ENCODE measurements around the gene RAE1.

Gene RAE1

GRCh38 chr20:57404419-57405072, 53.5 kb downstream of the RAE1 start:
- Histone ChIP-seq H4K20me1 (ENCODE audit: insufficient read depth, low read length) (peaks cover 83% of the 10 kb centered on the region), H3K9ac (ENCODE audit: low read length) (no peak overlapping the region), H3K9me2 (replicated peaks; ENCODE audit: insufficient read depth, low read length) (no peaks in the 10 kb centered on the region), H3F3A (ENCODE audit: insufficient read depth, low read length) (peaks cover 45% of the 10 kb centered on the region), H3K27me3 (replicated peaks; ENCODE audit: insufficient read depth, low read length) (no peaks in the 10 kb centered on the region), H3K79me2 (ENCODE audit: low read length) (peaks cover 86% of the 10 kb centered on the region), H3K9me3 (replicated peaks; ENCODE audit: insufficient read depth, low read length) (no peaks in the 10 kb centered on the region), H3K4me2 (ENCODE audit: low read depth, low read length) (no peak overlapping the region), H3K4me1 (ENCODE audit: low read length) (peaks cover 12% of the 10 kb centered on the region), H3K36me3 (replicated peaks; ENCODE audit: insufficient read depth, low read length) (peaks cover 47% of the 10 kb centered on the region), H2AFZ (ENCODE audit: low read length) (no peak overlapping the region), H3K4me3 (ENCODE audit: low read length) (no peak overlapping the region), H3K27ac (ENCODE audit: low read length) (no peak overlapping the region)
- no peak for TF ChIP-seq EZH2phosphoT487 (IDR thresholded peaks at IDR 0.05; ENCODE audit: low read length)
- TF ChIP-seq CTCF (IDR thresholded peaks at IDR 0.05; ENCODE audit: low read length), result no peak
- no peak for TF ChIP-seq EZH2 (optimal IDR thresholded peaks at IDR 0.05; ENCODE audit: low read depth, low read length)
- DNase-seq, result no peak

DNA sequence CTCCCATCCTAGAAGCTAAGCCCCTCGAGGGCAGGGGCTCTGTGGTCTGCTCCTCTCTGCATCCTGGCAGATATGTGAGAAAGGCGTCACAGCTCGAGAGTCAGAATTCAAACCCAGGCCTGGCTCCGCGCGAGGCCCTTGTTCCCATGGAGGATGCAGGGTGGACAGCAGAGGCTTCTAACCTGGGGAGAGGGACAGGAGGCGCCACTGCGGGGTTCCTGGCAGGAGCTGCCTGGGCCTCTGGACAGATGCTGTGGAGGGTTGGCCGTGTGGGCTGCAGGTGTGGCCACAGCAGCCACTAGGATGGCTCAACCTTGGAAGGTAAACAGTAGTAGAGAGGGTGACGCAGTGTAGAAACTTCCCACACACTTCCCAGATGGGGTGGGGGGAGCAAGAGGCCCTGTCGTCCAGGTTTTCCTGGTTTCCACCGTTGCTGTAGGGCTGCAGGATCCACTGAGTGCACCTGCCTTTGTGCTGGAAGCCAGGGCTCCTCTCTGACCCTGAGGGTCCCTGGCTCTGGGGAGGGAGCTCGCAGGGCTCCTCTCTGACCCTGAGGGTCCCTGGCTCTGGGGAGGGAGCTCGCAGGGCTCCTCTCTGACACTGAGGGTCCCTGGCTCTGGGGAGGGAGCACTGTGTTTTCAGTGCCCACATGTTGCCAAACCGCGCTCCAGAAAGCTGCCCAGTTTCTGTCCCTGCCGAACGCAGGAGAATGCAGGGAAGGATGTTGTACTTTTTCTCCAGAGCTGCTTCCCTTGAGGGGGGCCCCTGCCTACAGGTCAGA, 54.4 kb downstream of the RAE1 start:
- Histone ChIP-seq H4K20me1 (ENCODE audit: insufficient read depth, low read length) (peaks cover 74% of the 10 kb centered on the region), H3K4me3 (ENCODE audit: low read length) (no peak overlapping the region), H3K36me3 (replicated peaks; ENCODE audit: insufficient read depth, low read length) (peaks cover 46% of the 10 kb centered on the region), H3K9me3 (replicated peaks; ENCODE audit: insufficient read depth, low read length) (no peaks in the 10 kb centered on the region), H3K4me2 (ENCODE audit: low read depth, low read length) (no peak overlapping the region), H3K9ac (ENCODE audit: low read length) (no peak overlapping the region), H2AFZ (ENCODE audit: low read length) (no peak overlapping the region), H3F3A (ENCODE audit: insufficient read depth, low read length) (peaks cover 48% of the 10 kb centered on the region), H3K9me2 (replicated peaks; ENCODE audit: insufficient read depth, low read length) (no peaks in the 10 kb centered on the region), H3K4me1 (ENCODE audit: low read length) (peaks cover 3% of the 10 kb centered on the region; the same call in 1 of the 2 replicates), H3K27me3 (replicated peaks; ENCODE audit: insufficient read depth, low read length) (no peaks in the 10 kb centered on the region), H3K79me2 (ENCODE audit: low read length) (peaks cover 77% of the 10 kb centered on the region), H3K27ac (ENCODE audit: low read length) (no peak overlapping the region)
- no peak for DNase-seq
- TF ChIP-seq EZH2phosphoT487 (IDR thresholded peaks at IDR 0.05; ENCODE audit: low read length) (no peak), EZH2 (optimal IDR thresholded peaks at IDR 0.05; ENCODE audit: low read depth, low read length) (no peak), CTCF (IDR thresholded peaks at IDR 0.05; ENCODE audit: low read length) (no peak)

DNA sequence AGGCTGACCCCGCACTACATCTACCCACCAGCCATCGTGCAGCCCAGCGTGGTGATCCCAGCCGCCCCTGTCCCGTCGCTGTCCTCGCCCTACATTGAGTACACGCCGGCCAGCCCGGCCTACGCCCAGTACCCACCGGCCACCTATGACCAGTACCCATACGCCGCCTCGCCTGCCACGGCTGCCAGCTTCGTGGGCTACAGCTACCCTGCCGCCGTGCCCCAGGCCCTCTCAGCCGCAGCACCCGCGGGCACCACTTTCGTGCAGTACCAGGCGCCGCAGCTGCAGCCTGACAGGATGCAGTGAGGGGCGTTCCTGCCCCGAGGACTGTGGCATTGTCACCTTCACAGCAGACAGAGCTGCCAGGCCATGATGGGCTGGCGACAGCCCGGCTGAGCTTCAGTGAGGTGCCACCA, 56.5 kb downstream of the RAE1 start:
- Histone ChIP-seq H3F3A (ENCODE audit: insufficient read depth, low read length) (peaks cover 47% of the 10 kb centered on the region), H3K27me3 (replicated peaks; ENCODE audit: insufficient read depth, low read length) (no peaks in the 10 kb centered on the region), H3K36me3 (replicated peaks; ENCODE audit: insufficient read depth, low read length) (peaks cover 28% of the 10 kb centered on the region), H3K4me3 (ENCODE audit: low read length) (no peak overlapping the region), H3K9ac (ENCODE audit: low read length) (no peak overlapping the region), H3K27ac (ENCODE audit: low read length) (no peak overlapping the region), H3K4me2 (ENCODE audit: low read depth, low read length) (no peak overlapping the region), H3K9me2 (replicated peaks; ENCODE audit: insufficient read depth, low read length) (no peaks in the 10 kb centered on the region), H3K4me1 (ENCODE audit: low read length) (no peaks in the 10 kb centered on the region), H3K79me2 (ENCODE audit: low read length) (peaks cover 56% of the 10 kb centered on the region), H4K20me1 (ENCODE audit: insufficient read depth, low read length) (peaks cover 56% of the 10 kb centered on the region), H3K9me3 (replicated peaks; ENCODE audit: insufficient read depth, low read length) (no peaks in the 10 kb centered on the region), H2AFZ (ENCODE audit: low read length) (no peak overlapping the region)
- no peak for DNase-seq
- no peak for TF ChIP-seq EZH2 (optimal IDR thresholded peaks at IDR 0.05; ENCODE audit: low read depth, low read length)
- no peak for TF ChIP-seq CTCF (IDR thresholded peaks at IDR 0.05; ENCODE audit: low read length)
- no peak for TF ChIP-seq EZH2phosphoT487 (IDR thresholded peaks at IDR 0.05; ENCODE audit: low read length)

Measured in MM.1S (cell line).